Measurements from ENCODE around the gene KANK2.
A peak's percentile ranks its signal among the peaks of the same experiment; 100 is the strongest.
"Not testable (repeated sequence)": the region's sequence is repeated elsewhere in the genome, so short reads cannot be mapped to it uniquely, and the experiment has no call there.

Gene KANK2

DNA sequence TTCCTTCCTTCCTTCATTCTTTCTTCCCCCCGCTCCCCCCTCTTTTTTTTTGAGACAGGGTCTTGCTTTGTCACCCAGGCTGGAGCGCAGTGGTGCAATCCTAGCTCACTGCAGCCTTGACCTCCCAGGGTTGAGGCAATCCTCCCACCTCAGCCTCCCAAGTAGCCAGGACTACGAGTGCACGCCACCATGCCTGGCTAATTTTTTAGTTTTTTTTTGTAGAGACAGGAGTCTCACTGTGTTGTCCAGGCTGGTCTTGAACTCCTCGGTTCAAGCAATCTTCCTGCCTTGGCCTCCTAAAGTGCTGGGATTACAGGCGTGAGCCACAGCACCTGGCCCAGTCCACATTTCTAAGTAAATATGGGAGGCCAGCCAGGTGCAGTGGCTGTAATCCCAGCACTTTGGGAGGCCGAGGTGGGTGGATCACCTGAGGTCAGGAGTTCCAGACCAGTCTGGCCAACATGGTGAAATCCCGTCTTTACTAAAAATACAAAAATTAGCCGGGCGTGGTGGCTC is 57.3 kb downstream of the KANK2 start:
- DNase-seq (ENCODE audit: low spot score), result not testable (repeated sequence)

DNA sequence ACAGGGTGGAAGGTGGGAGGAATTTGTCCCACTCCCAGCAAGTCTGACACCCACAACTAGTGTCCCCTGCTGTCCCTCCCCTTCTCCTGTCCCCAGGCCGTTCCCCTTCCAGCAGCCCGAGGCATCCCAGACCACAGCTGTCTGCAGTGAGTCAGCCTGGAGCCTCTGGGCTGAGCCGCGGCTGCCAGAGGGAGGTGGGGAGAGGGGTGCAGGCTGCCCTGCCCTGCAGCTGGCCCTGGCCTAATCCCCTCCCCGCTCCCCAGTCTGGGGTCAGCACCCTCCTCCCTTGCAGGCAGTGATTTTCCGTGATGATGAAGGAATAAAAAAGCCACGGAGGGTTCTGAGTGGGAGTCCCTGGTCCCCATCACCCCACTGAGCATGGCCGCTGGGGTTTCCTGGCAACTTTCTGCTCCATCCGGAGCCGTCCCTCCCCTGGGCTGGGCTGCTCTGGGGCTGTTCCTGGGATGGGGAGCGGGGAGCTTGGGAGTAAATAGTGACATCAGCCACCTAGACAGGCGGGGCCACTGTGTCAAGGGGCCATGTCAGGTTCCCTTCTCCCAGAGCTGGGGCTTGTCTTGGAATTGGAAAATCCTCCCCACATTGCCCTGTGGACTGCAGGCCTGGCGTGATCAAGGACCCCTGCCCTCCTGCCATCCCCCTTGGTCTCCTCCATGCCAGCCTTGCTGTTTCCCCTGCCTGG is 58.6 kb downstream of the KANK2 start:
- DNase-seq (ENCODE audit: low spot score), result peak; percentile 86

DNA sequence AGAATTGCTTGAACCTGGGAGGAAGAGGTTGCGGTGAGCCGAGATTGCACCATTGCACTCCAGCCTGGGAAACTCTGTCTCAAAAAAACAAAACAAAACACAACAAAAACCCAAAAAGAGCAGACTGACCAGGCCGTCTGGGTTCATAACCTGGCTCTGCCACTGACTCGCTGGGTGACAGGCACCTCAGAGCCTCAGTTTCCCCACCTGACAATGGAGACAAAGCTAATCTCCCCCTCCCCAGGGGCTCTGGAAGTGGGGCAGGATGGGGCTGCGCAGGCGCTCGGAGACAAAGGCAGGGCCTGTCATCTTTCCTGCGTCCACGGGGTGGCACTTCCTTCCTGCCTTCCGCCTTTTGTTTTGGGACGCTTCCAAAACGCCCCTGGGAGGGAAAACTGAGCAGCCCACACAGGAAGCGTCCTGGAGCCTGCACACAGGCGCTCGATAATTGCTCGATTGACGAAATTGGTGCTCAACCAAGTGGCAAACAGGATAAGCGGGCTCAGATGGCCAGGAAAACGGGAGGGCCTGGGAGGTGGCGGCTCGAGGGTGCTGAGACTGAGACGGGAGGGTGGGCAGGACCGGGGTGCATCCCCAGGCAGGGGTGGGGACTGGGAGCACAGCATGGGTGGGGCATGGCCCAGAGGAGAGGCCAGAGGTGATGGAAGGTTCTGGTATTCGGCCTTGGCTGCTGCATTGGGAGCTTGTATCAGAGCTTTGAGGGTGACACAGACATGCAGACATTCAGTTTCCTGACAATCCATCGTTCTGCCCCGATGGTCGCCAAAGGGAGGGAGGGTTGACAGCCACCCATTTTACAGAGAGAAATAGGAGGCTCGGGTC is 59.6 kb downstream of the KANK2 start:
- peak; percentile 88 for DNase-seq (ENCODE audit: low spot score)

DNA sequence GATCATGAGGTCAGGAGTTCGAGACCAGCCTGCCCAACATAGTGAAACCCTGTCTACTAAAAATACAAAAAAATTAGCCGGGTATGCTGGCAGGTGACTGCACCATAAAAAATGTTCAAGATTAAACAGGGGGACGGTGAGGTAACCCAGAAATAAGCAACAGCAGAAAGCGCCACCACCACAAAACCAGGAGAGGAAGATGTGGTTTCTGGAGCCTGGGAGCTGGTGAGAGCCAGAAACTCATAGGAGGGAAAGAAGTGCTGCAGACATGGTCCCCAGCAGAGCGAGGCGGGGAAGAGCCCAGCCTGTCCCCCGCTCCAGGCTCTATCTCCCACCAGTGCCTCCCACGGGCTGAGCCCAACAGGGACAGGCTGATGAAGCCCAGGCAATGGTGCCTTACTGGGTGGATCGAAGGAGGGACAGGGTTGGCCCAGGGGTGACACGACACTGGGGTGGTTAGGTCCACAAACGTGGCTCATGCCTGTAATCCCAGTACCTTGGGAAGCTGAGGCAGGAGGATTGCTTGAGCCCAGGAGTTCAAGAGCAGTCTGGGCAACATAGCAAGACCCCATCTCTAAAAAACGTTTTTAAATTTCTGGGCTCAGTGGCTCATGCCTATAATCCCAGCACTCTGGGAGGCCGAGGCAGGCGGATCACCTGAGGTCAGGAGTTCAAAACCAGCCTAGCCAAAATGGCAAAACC is 60.8 kb downstream of the KANK2 start:
- no peak for DNase-seq (ENCODE audit: low spot score)

DNA sequence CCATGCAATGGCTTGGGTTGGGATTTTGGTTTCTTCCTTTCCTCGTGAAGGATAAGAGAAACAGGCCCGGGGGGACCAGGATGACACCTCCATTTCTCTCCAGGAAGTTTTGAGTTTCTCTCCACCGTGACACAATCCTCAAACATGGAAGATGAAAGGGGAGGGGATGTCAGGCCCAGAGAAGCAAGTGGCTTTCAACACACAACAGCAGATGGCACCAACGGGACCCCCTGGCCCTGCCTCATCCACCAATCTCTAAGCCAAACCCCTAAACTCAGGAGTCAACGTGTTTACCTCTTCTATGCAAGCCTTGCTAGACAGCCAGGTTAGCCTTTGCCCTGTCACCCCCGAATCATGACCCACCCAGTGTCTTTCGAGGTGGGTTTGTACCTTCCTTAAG is 65.9 kb downstream of the KANK2 start:
- DNase-seq (ENCODE audit: low spot score), result no peak

DNA sequence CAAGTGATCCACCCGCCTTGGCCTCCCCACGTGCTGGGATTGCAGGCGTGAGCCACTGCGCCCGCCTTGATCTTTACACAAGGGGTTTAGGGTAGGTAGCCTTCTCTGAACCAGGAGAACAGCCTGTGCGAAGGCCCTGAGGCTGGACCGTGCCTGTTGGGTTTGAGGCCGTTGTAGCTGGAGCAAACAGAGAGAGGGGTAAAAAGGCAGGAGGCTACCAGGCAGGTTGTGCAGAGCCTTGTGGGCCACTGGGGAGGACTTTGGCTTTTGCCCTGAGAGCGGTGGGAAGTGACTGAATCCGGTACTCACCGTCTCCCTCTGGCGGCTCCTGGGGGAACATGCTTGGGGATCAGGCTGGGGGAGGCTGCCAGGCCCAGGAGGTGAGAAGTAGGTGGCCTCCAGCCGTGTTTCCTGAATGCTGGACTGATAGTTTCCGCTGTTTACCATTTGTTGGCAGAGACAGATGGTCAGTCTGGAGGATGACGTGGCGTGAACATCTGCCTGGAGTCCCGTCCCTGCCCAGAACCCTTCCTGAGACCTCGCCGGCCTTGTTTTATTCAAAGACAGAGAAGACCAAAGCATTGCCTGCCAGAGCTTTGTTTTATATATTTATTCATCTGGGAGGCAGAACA is 66.4 kb downstream of the KANK2 start:
- DNase-seq (ENCODE audit: low spot score), result peak; percentile 80

DNA sequence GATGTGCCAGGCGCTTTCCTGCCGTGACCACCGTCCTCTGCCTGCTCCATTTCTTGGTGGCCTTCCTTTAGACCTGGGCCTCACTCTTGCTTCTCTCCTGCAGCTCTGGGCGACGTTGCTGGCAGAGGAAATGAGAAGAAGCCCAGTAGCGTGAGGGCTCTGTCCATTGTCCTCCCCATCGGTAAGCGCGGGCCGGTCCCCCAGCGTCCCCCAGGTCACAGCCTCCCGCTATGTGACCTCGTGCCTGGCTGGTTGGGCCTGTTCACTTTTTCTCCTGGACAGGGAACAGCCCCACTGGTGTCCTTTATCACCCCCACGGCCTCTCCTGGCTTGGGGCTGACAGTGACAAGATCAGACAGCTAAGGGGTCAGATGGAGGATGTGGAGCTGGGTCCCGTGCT is 69.4 kb downstream of the KANK2 start:
- no peak for DNase-seq (ENCODE audit: low spot score)

DNA sequence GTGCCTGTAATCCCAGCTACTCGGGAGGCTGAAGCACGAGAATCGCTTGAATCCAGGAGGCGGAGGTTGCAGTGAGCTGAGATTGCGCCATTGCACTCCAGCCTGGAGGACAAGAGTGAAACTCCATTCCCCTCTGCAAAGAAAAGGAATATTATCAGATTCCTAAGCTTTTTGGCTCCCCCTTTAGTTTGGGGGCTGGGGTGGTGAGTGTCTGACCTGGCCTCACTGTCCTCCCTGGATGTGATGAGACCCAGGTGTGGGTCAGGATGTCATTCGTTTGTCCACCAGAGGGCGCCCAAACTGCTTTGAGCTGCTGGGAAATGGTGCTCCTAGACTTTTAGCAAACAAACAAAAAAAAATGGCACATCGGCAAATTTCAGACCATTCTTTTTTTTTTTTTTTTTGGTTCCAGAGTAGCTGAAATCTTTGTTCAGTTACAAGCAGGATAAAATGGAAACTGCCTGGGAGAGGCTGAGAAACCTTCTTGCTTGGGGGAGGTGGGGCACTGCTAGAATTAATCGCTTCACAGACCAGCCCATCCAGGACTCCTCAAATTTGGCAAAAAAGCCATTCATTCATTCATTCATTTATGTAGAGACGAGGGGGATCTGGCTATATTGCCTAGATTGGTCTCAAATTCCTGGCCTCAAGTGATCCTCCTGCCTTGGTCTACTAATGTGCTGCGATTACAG is 71.2 kb downstream of the KANK2 start:
- peak; percentile 82 for DNase-seq (ENCODE audit: low spot score)

DNA sequence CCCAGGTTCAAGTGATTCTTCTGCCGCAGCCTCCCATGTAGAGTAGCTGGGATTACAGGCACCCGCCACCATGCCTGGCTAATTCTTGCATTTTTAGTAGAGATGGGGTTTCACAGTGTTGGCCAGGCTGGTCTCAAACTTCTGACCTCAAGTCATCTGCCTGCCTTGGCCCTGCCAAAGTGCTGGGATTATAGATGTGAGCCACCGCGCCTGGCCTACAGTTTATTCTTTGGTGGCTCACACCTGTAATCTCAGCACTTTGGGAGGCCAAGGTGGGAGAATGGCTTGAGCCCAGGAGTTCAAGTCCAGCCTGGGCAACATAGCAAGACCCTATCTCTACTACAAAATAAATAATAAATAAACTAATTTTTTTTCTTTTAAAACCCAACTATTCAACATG is 73.2 kb downstream of the KANK2 start:
- not testable (repeated sequence) for DNase-seq (ENCODE audit: low spot score)

DNA sequence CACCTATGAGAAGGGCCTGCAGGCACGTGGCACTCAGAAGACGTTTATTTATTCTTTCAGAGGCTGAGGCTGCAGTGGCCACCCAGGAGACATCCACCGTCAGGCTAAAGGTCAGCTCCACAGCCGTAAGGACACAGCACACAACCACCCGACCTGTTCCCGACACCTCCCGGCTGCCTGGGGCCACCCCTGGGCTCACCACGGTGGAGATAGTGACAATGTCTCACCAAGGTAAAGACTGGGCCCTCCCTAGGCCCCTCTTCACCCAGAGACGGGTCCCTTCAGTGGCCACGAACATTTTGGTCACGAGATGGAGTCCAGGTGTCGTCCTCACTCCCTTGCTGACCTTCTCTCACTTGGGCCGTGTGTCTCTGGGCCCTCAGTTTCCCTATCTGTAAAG is 74.2 kb downstream of the KANK2 start:
- no peak for DNase-seq (ENCODE audit: low spot score)

DNA sequence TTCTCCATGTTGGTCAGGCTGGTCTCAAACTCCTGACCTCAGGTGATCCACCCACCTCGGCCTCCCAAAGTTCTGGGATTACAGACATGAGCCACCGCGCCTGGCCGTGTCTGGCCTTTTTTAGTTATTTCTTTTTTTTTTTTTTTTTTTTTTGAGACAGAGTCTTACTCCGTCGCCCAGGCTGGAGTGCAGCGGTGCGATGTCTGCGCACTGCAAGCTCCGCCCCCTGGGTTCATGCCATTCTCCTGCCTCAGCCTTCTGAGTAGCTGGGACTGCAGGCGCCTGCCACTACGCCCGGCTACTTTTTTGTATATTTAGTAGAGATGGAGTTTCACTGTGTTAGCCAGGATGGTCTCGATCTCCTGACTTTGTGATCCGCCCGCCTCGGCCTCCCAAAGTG is 75.4 kb downstream of the KANK2 start:
- DNase-seq (ENCODE audit: low spot score), result not testable (repeated sequence)

DNA sequence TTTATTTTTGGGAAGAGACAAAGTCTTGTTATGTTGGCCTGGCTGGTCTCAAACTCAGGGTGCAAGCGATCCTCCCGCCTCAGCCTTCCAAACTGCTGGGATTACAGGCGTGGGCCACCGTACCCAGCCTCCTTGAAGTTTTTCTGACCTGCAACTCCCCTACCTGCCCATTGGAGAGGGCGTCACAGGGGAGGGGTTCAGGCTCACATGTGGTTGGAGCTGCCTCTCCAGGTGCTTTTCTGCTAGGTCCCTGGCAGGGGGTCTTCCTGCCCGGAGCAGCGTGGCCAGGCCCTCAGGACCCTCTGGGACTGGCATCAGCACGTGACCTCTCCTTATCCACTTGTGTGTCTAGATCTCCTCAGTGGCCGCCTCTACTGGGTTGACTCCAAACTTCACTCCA is 80.8 kb downstream of the KANK2 start:
- DNase-seq (ENCODE audit: low spot score), result no peak

DNA sequence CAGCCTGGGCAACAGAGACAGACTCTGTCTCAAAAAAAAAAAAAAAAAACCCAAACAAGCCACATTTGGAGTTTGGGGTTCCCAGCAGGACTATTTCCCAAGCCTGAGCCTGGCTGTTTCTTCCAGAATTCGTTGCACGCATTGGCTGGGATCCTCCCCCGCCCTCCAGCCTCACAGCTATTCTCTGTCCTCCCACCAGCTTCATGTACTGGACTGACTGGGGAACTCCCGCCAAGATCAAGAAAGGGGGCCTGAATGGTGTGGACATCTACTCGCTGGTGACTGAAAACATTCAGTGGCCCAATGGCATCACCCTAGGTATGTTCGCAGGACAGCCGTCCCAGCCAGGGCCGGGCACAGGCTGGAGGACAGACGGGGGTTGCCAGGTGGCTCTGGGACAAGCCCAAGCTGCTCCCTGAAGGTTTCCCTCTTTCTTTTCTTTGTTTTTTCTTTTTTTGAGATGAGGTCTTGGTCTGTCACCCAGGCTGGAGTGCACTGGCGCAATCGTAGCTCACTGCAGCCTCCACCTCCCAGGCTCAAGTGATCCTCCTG is 81.4 kb downstream of the KANK2 start:
- DNase-seq (ENCODE audit: low spot score), result no peak

DNA sequence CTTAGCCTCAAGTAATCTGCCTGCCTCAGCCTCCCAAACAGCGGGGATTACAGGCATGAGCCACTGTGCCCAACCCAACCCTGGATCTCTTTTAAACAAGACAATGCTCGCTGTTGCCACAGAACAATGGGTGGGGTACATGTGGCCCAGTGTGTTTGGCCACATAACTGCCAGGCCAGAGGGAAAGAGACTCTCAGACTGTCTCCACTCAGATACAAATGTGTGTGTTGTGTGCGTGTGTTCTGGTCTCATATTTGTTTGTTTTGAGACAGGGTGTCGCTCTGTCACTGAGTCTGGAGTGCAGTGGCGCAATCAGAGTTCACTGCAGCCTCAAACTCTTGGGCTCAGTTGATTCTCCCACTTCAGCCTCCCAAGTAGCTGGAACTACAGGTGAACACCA is 82.3 kb downstream of the KANK2 start:
- no peak for DNase-seq (ENCODE audit: low spot score)
